ENCODE data around the gene RHBDD3.

- TF ChIP-seq, protein P1, sequence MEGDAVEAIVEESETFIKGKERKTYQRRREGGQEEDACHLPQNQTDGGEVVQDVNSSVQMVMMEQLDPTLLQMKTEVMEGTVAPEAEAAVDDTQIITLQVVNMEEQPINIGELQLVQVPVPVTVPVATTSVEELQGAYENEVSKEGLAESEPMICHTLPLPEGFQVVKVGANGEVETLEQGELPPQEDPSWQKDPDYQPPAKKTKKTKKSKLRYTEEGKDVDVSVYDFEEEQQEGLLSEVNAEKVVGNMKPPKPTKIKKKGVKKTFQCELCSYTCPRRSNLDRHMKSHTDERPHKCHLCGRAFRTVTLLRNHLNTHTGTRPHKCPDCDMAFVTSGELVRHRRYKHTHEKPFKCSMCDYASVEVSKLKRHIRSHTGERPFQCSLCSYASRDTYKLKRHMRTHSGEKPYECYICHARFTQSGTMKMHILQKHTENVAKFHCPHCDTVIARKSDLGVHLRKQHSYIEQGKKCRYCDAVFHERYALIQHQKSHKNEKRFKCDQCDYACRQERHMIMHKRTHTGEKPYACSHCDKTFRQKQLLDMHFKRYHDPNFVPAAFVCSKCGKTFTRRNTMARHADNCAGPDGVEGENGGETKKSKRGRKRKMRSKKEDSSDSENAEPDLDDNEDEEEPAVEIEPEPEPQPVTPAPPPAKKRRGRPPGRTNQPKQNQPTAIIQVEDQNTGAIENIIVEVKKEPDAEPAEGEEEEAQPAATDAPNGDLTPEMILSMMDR (IDR thresholded peaks at IDR 0.05) = no peak
- TF ChIP-seq POLR2A (IDR thresholded peaks at IDR 0.05) = no peak
Observed at GRCh38 chr22:29268511-29269229, 889 bp upstream of the RHBDD3 start.
